Stimulated activated CD8-positive, alpha-beta memory T cell treated with anti-CD3 and anti-CD28 coated beads, Interleukin-7, amount 100 ng/mL, for 24 hours (primary cell): ENCODE data around the gene MRPL17.
"Not testable (repeated sequence)": the region's sequence is repeated elsewhere in the genome, so short reads cannot be mapped to it uniquely, and the experiment has no call there.

Experiments
- DNase-seq: peaks from one replicate; pipeline ENCODE4 v3.0.0-alpha.2; 2020; ENCODE audit warnings: low read depth

MRPL17 gene

GRCh38 chr11:6682936-6683861, at the start of gene MRPL17:
Gene MRPL17, minus strand, starts transcription at chr11:6683340. Its CDS starts 44 bp downstream, at chr11:6683296.
- peak; percentile 97 for DNase-seq

DNA sequence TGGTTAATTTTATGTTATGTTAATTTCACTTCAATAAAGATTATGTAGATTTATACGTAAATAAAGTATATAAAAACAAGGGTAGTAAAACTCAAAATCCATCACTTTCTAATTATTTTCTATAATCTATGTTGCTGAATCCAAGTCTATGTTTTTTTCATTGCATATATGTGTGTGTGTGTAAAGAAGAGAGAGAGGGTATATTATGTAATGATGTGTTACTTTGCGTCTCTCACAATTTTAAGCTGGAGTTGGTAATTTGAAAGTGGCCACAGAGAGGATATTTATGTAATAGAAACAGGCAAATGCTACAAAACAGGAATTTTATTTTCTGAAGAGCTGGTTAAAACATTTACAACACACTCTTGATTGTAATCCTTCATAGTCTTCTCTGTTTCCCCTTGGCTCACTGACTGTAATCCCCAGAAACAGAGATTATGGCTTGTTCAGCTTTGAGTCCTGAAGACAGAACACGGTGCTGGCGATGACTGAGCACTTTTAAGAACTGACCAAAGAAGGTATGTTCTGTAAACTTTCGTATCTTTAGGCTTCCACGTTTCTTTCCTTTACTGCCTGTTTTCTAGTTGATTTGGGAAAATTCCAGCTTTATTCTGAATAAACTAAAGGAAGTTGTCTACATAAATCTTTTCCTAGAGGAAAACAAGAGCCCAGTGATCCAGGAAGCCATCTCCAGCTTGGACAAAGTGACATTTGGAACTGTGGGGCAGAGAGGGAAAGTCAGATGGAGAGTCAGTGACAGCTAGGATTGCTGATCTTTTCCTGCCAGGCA, 45.0 kb upstream of the MRPL17 start:
- DNase-seq, result no peak

DNA sequence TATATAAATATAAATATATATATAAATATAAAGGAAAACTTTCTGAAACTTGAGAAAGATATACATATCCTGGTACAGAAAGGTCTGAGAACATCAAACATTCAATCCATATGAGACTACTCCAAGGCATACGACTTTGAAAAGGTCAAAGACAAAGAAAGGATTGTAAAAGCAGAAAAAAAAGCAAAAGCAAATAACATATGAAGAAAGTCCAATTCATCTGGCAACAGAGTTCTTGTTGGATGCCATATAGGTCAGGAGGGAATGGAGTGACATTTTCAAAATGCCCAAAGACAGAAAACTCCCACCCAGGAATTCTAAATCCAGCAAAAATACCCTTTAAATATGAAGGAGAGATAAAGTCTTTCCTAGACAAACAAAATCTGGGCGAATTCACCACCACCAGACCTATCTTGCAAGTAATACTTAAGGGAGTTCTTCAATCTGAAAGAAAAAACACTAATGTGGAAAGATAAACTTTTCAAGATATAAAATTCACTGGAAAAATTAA, 42.3 kb upstream of the MRPL17 start:
- DNase-seq, result no peak

DNA sequence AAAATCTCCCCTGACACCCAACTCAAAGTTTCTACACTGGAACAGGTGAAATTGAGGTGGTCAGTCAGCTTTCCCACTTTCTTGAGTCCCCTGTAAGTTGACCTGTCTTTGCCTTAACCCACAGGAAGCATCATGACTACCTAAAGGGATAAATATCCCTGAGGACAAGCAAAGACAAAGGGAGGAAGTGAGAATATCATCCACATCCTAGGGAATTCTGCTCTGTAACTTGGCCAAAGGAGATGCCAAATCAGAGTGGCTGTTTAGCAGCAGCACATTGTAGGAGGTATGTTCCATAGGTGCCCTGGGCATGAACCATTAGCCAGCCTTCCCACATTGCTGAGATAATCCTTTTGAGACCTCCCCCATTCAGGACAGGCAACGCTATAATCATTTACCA, 40.9 kb upstream of the MRPL17 start:
- DNase-seq, result no peak

- DNase-seq, result no peak
These were observed 38.2 kb upstream of the MRPL17 start for GRCh38 chr11:6721343-6721742.

DNA sequence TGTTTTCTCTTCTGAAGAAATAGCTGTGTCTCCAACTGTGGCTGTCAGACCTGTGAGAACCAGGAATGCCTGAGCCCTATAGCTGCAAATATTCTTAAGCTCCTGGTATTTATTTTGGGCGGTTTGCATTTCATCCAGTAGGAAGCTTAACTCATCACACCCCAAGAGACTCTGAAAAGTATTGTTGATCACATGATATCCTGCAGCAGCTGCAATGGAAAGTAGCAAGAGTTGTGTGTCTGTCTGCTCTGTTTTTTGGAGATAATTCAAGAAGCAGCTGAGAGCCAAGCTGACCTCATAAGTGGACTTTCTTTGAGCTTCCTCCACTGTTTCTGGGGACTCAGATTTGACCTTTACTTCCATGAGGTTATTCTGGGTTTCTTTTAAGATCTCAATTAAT, 36.4 kb upstream of the MRPL17 start:
- no peak for DNase-seq

DNA sequence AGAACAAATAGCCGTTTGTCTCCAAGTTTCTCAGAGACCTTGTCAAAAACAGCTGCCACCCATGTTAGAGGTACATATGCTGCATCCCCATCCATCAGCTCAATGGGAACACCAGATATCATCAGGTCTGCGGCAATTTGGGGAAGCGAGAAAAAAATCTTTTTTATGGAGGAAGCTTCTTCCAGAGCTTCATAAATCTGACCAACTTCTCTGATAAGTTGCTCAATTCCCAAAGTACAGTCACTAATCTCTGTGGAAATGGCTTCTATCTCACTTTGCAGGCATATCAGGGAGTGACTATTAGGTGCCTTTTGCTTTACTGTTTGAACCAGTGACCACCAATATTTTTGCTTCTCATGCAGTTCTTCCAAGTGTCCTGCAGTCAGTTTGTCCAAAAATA, 34.3 kb upstream of the MRPL17 start:
- no peak for DNase-seq

GRCh38 chr11:6711552-6711951, 28.4 kb upstream of the MRPL17 start:
- DNase-seq, result peak; percentile 27

GRCh38 chr11:6708876-6709275, 25.7 kb upstream of the MRPL17 start:
- DNase-seq, result no peak

DNA sequence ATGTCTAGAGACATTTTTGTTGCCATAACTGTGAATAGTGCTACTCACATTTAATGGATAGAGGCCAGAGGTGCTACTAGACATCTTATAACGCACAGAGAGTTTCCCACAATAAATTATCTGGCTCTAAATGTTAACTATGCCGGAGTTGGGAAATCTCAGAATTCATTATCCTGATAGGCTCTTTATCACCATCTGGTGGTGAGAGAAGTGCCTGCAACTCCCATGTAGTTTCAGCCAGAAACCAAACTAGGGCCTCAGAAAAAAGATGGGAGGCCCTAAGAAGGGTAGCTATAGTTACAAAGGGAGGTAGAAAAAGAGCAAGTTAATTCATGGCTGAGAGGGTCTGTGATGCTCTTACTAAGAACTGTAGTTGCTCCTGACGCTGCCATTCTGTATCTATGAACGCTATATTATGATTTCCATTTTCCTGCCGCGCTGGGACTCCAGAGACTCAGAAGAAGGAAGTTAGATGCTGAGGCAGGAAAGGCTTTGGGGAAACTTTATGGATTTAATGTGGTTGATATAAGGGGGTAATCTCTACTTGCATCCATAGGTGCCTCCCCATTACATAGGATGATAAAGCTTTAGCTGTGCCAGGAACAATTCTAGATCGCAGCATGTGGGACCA, 22.9 kb upstream of the MRPL17 start:
- no peak for DNase-seq

GRCh38 chr11:6703247-6704063, 20.3 kb upstream of the MRPL17 start:
- DNase-seq, result no peak

- not testable (repeated sequence) for DNase-seq
These were observed 18.8 kb upstream of the MRPL17 start for GRCh38 chr11:6701955-6702354.

- DNase-seq, result no peak
These were observed 12.2 kb upstream of the MRPL17 start for GRCh38 chr11:6695377-6695776.

DNA sequence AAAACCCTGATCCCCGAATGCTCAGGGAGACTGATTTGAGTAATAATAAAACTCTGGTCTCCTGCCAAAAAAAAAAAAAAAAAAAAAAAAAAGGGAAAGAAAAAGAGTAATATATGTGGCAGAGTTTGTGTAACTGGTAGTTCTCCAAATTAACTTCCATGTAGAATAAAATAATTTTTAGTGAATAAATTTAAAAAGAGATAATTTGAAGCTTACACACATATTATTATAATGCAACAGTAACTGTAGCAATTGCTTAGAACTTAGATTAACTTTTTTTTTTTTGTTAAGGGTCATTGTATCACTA, 11.0 kb upstream of the MRPL17 start:
- no peak for DNase-seq

GRCh38 chr11:6693342-6694228, 10.4 kb upstream of the MRPL17 start:
- DNase-seq, result no peak

DNA sequence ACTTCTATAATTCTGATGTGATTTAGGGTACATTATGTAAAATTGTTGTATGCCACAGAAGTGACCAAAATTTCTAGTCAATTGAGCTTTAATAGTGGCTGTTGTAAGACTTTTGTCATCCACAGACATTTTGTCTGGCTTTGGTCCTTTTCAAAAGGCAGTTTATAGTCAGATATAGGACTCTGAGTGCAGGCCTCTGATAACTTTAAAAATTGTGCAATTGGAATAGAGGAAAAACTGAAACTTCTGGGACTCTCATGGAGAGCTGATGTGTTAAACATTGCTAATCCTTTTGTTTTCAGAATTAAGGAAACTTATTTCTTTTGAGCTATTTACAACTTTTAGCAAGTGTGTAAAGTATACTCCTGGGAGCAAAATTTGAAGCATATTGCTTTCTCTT, 9.0 kb upstream of the MRPL17 start:
- no peak for DNase-seq

- DNase-seq, result not testable (repeated sequence)
These were observed 7.4 kb upstream of the MRPL17 start for GRCh38 chr11:6690431-6691132.

- no peak for DNase-seq
These were observed 4.7 kb upstream of the MRPL17 start for GRCh38 chr11:6687876-6688275.

DNA sequence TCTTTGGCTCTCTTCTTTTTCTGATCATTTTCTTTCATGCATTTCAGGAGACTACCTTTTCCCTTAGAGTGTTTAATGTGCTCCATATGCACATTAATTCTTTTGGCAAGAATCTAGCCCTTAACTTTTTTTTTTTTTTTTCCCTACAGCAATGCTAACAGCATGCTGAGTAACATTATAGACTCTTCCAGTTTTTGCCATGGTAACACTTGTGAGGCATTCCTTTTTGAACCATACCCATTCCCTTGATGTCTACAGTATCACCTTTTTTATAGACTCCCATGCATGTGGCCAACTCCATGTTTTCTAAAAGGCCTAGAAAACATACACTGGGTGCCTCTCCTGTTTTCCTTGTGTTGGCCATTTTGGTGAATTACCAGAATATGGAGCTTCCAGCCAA, 2.9 kb upstream of the MRPL17 start:
- no peak for DNase-seq

GRCh38 chr11:6684068-6684467, 928 bp upstream of the MRPL17 start:
- DNase-seq, result not testable (repeated sequence)
